ENCODE data around the gene SFXN5. TPM values are rescaled to one million over a fixed set of nuclear protein-coding genes. Genes with fewer than 3 reads are reported as not detected.

SFXN5 gene
- polyA plus RNA-seq, 1 donor from 2014 or later = 5.8 TPM

DNA sequence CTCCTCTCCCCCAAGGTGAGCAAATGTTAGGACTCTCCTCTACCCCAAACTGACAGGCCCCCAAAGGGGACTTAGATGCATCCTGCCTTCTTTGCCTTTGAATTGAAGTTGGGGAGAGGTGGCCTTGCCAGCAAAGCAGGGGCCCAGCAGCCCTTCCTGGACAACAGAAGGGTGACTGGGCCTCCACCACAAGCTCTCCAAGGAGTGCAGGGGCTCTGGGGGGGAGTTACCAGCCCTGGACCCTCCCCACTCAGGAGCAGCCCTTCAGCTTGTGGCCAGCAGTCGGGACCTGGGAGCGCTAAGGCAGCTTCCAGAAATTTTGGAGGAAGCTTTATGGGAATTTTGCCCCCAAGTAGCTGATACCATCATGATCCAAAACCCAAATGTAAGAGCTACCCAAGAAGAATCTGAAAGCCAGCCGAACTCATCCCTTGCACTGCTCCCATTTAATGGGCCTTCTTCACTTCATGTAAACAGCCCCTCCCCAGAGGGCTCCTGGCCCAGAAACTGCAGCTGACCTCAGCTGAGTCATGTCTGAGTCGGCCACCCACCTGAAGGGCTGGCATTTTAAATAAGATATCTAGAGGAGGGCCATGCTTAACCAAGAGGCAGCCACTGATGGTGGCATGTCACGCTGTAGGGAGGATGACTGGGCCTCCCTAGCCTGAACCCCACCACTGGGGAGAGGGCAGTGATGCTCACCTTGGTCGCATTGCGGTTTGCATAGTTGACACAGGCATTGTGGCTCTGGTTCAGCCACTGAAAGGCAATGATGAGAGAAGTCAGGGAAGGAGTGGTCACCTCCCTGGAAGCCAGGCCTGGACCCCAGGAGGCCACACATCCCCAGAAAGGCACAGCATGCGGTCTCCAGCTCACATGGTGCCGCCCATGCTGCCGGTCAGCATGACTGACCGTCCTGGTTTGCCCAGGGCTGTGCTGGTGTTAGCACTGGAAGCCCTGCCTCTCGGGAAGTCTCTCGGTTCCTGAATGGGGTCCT lies 71.5 kb downstream of the SFXN5 start:
- Histone ChIP-seq H3K36me3 (ENCODE audit: insufficient read depth, low read length) (no peaks in the 10 kb centered on the region), H3K9me3 (ENCODE audit: low read length) (no peaks in the 10 kb centered on the region), H3K4me2 (ENCODE audit: low read length) (no peak overlapping the region), H3K27ac (ENCODE audit: low read length) (no peak overlapping the region), H3K9me2 (ENCODE audit: insufficient read depth, low read length) (no peaks in the 10 kb centered on the region), H3K27me3 (ENCODE audit: insufficient read depth, low read depth, low read length) (no peaks in the 10 kb centered on the region), H3K9ac (ENCODE audit: low read length) (no peak overlapping the region), H3K79me2 (replicated peaks; ENCODE audit: insufficient read depth, low read length) (no peaks in the 10 kb centered on the region), H3K4me3 (ENCODE audit: low read length) (no peak overlapping the region), H3F3A (ENCODE audit: insufficient read depth, low read length, poor library complexity, severe bottlenecking) (no peaks in the 10 kb centered on the region), H2AFZ (ENCODE audit: low read depth, low read length) (no peak overlapping the region), H4K20me1 (ENCODE audit: insufficient read depth) (no peaks in the 10 kb centered on the region)
- TF ChIP-seq, protein P1, sequence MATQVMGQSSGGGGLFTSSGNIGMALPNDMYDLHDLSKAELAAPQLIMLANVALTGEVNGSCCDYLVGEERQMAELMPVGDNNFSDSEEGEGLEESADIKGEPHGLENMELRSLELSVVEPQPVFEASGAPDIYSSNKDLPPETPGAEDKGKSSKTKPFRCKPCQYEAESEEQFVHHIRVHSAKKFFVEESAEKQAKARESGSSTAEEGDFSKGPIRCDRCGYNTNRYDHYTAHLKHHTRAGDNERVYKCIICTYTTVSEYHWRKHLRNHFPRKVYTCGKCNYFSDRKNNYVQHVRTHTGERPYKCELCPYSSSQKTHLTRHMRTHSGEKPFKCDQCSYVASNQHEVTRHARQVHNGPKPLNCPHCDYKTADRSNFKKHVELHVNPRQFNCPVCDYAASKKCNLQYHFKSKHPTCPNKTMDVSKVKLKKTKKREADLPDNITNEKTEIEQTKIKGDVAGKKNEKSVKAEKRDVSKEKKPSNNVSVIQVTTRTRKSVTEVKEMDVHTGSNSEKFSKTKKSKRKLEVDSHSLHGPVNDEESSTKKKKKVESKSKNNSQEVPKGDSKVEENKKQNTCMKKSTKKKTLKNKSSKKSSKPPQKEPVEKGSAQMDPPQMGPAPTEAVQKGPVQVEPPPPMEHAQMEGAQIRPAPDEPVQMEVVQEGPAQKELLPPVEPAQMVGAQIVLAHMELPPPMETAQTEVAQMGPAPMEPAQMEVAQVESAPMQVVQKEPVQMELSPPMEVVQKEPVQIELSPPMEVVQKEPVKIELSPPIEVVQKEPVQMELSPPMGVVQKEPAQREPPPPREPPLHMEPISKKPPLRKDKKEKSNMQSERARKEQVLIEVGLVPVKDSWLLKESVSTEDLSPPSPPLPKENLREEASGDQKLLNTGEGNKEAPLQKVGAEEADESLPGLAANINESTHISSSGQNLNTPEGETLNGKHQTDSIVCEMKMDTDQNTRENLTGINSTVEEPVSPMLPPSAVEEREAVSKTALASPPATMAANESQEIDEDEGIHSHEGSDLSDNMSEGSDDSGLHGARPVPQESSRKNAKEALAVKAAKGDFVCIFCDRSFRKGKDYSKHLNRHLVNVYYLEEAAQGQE (IDR thresholded peaks at IDR 0.05; ENCODE audit: borderline replicate concordance) = no peak
- TF ChIP-seq SMC3 (conservative IDR thresholded peaks at IDR 0.05; ENCODE audit: poor library complexity) (no peak), POLR2AphosphoS5 (IDR thresholded peaks at IDR 0.05) (no peak), CTCF (IDR thresholded peaks at IDR 0.05; ENCODE audit: poor library complexity, severe bottlenecking) (no peak), RAD21 (conservative IDR thresholded peaks at IDR 0.05) (no peak), MXI1 (conservative IDR thresholded peaks at IDR 0.05; ENCODE audit: poor library complexity, severe bottlenecking) (no peak), TAF1 (IDR thresholded peaks at IDR 0.05; ENCODE audit: low read depth) (no peak), EZH2 (IDR thresholded peaks at IDR 0.05; ENCODE audit: borderline replicate concordance, insufficient read depth, low read length, poor library complexity, severe bottlenecking) (no peak), EP300 (conservative IDR thresholded peaks at IDR 0.05; ENCODE audit: poor library complexity, severe bottlenecking) (no peak)

- Histone ChIP-seq H3K79me2 (replicated peaks; ENCODE audit: insufficient read depth, low read length) (no peaks in the 10 kb centered on the region), H3K4me3 (ENCODE audit: low read length) (no peak overlapping the region), H3K27ac (ENCODE audit: low read length) (no peak overlapping the region), H2AFZ (ENCODE audit: low read depth, low read length) (no peak overlapping the region), H3K9me2 (ENCODE audit: insufficient read depth, low read length) (no peaks in the 10 kb centered on the region), H3F3A (ENCODE audit: insufficient read depth, low read length, poor library complexity, severe bottlenecking) (no peaks in the 10 kb centered on the region), H3K27me3 (ENCODE audit: insufficient read depth, low read depth, low read length) (no peaks in the 10 kb centered on the region), H3K36me3 (ENCODE audit: insufficient read depth, low read length) (no peaks in the 10 kb centered on the region), H3K9ac (ENCODE audit: low read length) (no peak overlapping the region), H3K4me2 (ENCODE audit: low read length) (no peak overlapping the region), H4K20me1 (ENCODE audit: insufficient read depth) (no peaks in the 10 kb centered on the region), H3K9me3 (ENCODE audit: low read length) (no peaks in the 10 kb centered on the region)
- TF ChIP-seq EZH2 (IDR thresholded peaks at IDR 0.05; ENCODE audit: borderline replicate concordance, insufficient read depth, low read length, poor library complexity, severe bottlenecking) (no peak), RAD21 (conservative IDR thresholded peaks at IDR 0.05) (no peak), MXI1 (conservative IDR thresholded peaks at IDR 0.05; ENCODE audit: poor library complexity, severe bottlenecking) (no peak), SMC3 (conservative IDR thresholded peaks at IDR 0.05; ENCODE audit: poor library complexity) (no peak), TAF1 (IDR thresholded peaks at IDR 0.05; ENCODE audit: low read depth) (no peak), CTCF (IDR thresholded peaks at IDR 0.05; ENCODE audit: poor library complexity, severe bottlenecking) (no peak), POLR2AphosphoS5 (IDR thresholded peaks at IDR 0.05) (no peak), EP300 (conservative IDR thresholded peaks at IDR 0.05; ENCODE audit: poor library complexity, severe bottlenecking) (no peak)
- TF ChIP-seq, protein P1 (IDR thresholded peaks at IDR 0.05; ENCODE audit: borderline replicate concordance) = no peak
These were observed 72.8 kb downstream of the SFXN5 start for GRCh38 chr2:72998724-72999123.

All from neural cell (in vitro differentiated cells).